ENCODE data around the gene ABTB2. TPM values are rescaled to one million over a fixed set of nuclear protein-coding genes. Genes with fewer than 3 reads are reported as not detected.

Gene ABTB2
- total and polyA plus RNA-seq, 10 of the 15 experiments (the other 5 are each of a cell fraction or from before 2014, with no cell fraction given): 0.13 to 2.1 (median 0.72) TPM

GRCh38 chr11:34302046-34302921 is 55.5 kb downstream of the ABTB2 start (continued):
- TF ChIP-seq CUX1 (IDR thresholded peaks at IDR 0.05; ENCODE audit: insufficient replicate concordance, low read depth, low read length): no peak
- no peak for TF ChIP-seq NR2F1 (conservative IDR thresholded peaks at IDR 0.05)

- no peak for ATAC-seq
- H3K9ac ChIP-seq (ENCODE audit: control insufficient read depth, insufficient read depth, low read length): 0 out of 2 replicates have a peak overlapping the region, but pooled peaks have one; percentile 4
- ChIA-PET SMC1A (ENCODE audit: uncharacterized antibody, unreplicated experiment) (interaction anchor here (0.6 to 2.4 kb wide), 14 partner anchors 12 to 150 kb away, joined by 3 to 11 read pairs (median 4); no protein-coding TSS in a partner anchor), CTCF (interaction anchor here (0.8 to 1.6 kb wide), 4 partner anchors 10 to 126 kb away, joined by 3 to 7 read pairs (median 3); no protein-coding TSS in a partner anchor), RAD21 (ENCODE audit: unreplicated experiment) (interaction anchor here (1.0 to 2.7 kb wide), 4 partner anchors 22 to 57 kb away, joined by 3 to 8 read pairs (median 4); partner anchors contain the start of gene ABTB2), POLR2A (interaction anchor here (0.6 kb wide), 1 partner anchor 17 kb away, joined by 3 read pairs; no protein-coding TSS in a partner anchor)
- peaks cover 1% of the 10 kb centered on the region; the same call in 1 of the 2 replicates for H3K79me2 ChIP-seq (ENCODE audit: control insufficient read depth, insufficient read depth, low read length)
- no peak overlapping the region for H3K4me3 ChIP-seq
- no peak for DNase-seq (ENCODE audit: low read depth, low spot score)
- no peaks in the 10 kb centered on the region for H3K36me3 ChIP-seq (ENCODE audit: control insufficient read depth in 2 of 2, insufficient read depth in 2 of 2, low read length in 1 of 2)
- 63% methylated on average over 3 of the region's 3 CpGs for WGBS (ENCODE audit: insufficient coverage, insufficient replicate concordance, low lambda C conversion rate, missing lambda C conversion rate)
- no peaks in the 10 kb centered on the region for H3K9me3 ChIP-seq (replicated peaks; ENCODE audit: control insufficient read depth, insufficient read depth, low read length)
- peak overlapping the region; percentile 60 for H2AFZ ChIP-seq (ENCODE audit: control insufficient read depth, low read depth, low read length)
- in situ Hi-C loops (cut with MboI): no loop called here
- no peak for TF ChIP-seq SP1 (IDR thresholded peaks at IDR 0.05; ENCODE audit: low read depth, low read length)
- TF ChIP-seq ZNF207 (IDR thresholded peaks at IDR 0.05; ENCODE audit: borderline replicate concordance): no peak
- TF ChIP-seq ASH2L (IDR thresholded peaks at IDR 0.05; ENCODE audit: borderline replicate concordance, low read depth): no peak
- no peak for TF ChIP-seq BCL11A (IDR thresholded peaks at IDR 0.05; ENCODE audit: low read depth, low read length)
- TF ChIP-seq POLR2AphosphoS5 (IDR thresholded peaks at IDR 0.05; ENCODE audit: low read length): no peak
- no peak for TF ChIP-seq TBL1XR1 (IDR thresholded peaks at IDR 0.05; ENCODE audit: low read depth, low read length)
- TF ChIP-seq PKNOX1 (IDR thresholded peaks at IDR 0.05): no peak
- no peak for TF ChIP-seq MYB (IDR thresholded peaks at IDR 0.05; ENCODE audit: borderline replicate concordance, low read depth, low read length)
- no peak for TF ChIP-seq NBN (IDR thresholded peaks at IDR 0.05)
- no TSS peak for BruUV-seq (replicated peaks)
- no peaks in the 10 kb centered on the region for H4K20me1 ChIP-seq (ENCODE audit: control insufficient read depth, insufficient read depth)
- intact Hi-C loops (cut with micrococcal nuclease; ENCODE audit: unreplicated experiment): loop anchor here (2.0 kb wide), 1 partner anchor 22 kb away; no protein-coding TSS in a partner anchor
- peak overlapping the region; percentile 26; the same call in 1 of the 2 replicates for H3K27ac ChIP-seq (ENCODE audit: control insufficient read depth, insufficient read depth)
- FAIRE-seq: no peak
- no peaks in the 10 kb centered on the region for H3K27me3 ChIP-seq (replicated peaks in 1 of 2; ENCODE audit: control insufficient read depth in 2 of 2, insufficient read depth in 2 of 2, low read length in 1 of 2)
- H3K4me2 ChIP-seq (ENCODE audit: control insufficient read depth, insufficient read depth): peak overlapping the region; percentile 56
- peaks cover 8% of the 10 kb centered on the region for H3K4me1 ChIP-seq (ENCODE audit: control insufficient read depth, insufficient read depth, low read length)
Observed at GRCh38 chr11:34300926-34301295, 56.9 kb downstream of the ABTB2 start.
